Endothelial cell of umbilical vein (primary cell): ENCODE results near the gene URGCP. TPM values are rescaled to one million over a fixed set of nuclear protein-coding genes. Genes with fewer than 3 reads are reported as not detected.
A peak's percentile ranks its signal among the peaks of the same experiment; 100 is the strongest.

Source experiments
- BruUV-seq: library from RNA; stranded (reverse); fragments of 400-500 nt; replicated peaks from 2 replicates; lab custom pipeline; 2021; lab: Mats Ljungman, UMichigan
- CTCF ChIA-PET: fragments of 300-600, 350-600 bp; sonication (Branson Sonifier 250); formaldehyde crosslinking; loops from one replicate; lab custom pipeline; 2021; ENCODE audit warnings: antibody characterized with exemption, inconsistent platforms; lab: Charles Lee
- POLR2A ChIA-PET: fragments of 300-600, 350-600 bp; sonication (Branson Sonifier 250); formaldehyde crosslinking; loops from one replicate; lab custom pipeline; 2021; ENCODE audit warnings: antibody characterized with exemption, inconsistent platforms; lab: Charles Lee
- DNase-seq: peaks from one replicate; pipeline ENCODE4 v3.0.0-alpha.2; 2011; ENCODE audit warnings: low read depth, low spot score
- FAIRE-seq: peaks from 2 replicates; lab custom pipeline; 2011; peaks lifted over from hg19 to GRCh38; lab: Jason Lieb, UNC
- H2AFZ ChIP-seq: 2 replicates; pipeline ENCODE4 v1.6.0; 2012; ENCODE audit warnings: low read depth, low read length, control low read depth, inconsistent platforms
- H3K27ac ChIP-seq: 2 replicates; pipeline ENCODE4 v1.5.1; 2011; ENCODE audit warnings: low read depth, mild to moderate bottlenecking, control low read depth, low read length, moderate library complexity; ENCODE audit not compliant: insufficient read depth
- H3K27me3 ChIP-seq, 2 experiments: 2 replicates each; pipeline versions ENCODE4 v1.6.0 to v1.6.1; 2011; ENCODE audit warnings: low read length in 2 of 2, mixed read lengths in 1 of 2; ENCODE audit not compliant: control insufficient read depth in 2 of 2, insufficient read depth in 2 of 2
- H3K36me3 ChIP-seq, 2 experiments: 2 replicates in 1 of 2; 3 replicates in 1 of 2; pipeline ENCODE4 v1.5.1; 2011; ENCODE audit warnings: low read length in 2 of 2, mild to moderate bottlenecking in 1 of 2, moderate library complexity in 1 of 2; ENCODE audit not compliant: control insufficient read depth in 2 of 2, insufficient read depth in 2 of 2; ENCODE audit errors: extremely low read depth in 1 of 2
- H3K4me1 ChIP-seq: 3 replicates; pipeline ENCODE4 v1.5.1; 2011; ENCODE audit warnings: mild to moderate bottlenecking, low read length; ENCODE audit not compliant: control insufficient read depth, insufficient read depth; ENCODE audit errors: extremely low read depth
- H3K4me2 ChIP-seq: 2 replicates; pipeline ENCODE4 v1.6.1; 2011; ENCODE audit warnings: low read length, control low read depth, mixed read lengths; ENCODE audit not compliant: insufficient read depth
- H3K4me3 ChIP-seq, 3 experiments: fragments of 200-600 bp in 1 of 3; sonication (generic), shearing (Covaris generic) in 1 of 3; replicated peaks in 1 of 3; 2 replicates each; pipeline ENCODE4 v1.5.1; 2011 to 2016; ENCODE audit warnings: control low read depth in 3 of 3, low read length in 3 of 3, mild to moderate bottlenecking in 2 of 3, inconsistent platforms in 1 of 3, low read depth in 1 of 3, moderate library complexity in 1 of 3; ENCODE audit not compliant: insufficient read depth in 1 of 3
- H3K79me2 ChIP-seq: 2 replicates; pipeline ENCODE4 v1.6.0; 2012; ENCODE audit warnings: low read length, inconsistent platforms; ENCODE audit not compliant: control insufficient read depth, insufficient read depth
- H3K9ac ChIP-seq: replicated peaks from 2 replicates; pipeline ENCODE3; 2011; ENCODE audit warnings: low read length, control low read depth; ENCODE audit not compliant: insufficient read depth; ENCODE audit errors: extremely low read depth
- H3K9me1 ChIP-seq: replicated peaks from 3 replicates; pipeline ENCODE4 v1.6.0; 2011; ENCODE audit warnings: mild to moderate bottlenecking, low read length; ENCODE audit not compliant: control insufficient read depth, insufficient read depth; ENCODE audit errors: extremely low read depth
- H3K9me3 ChIP-seq: replicated peaks from 2 replicates; pipeline ENCODE4 v1.5.1; 2012; ENCODE audit warnings: low read length, inconsistent platforms; ENCODE audit not compliant: control insufficient read depth, insufficient read depth
- H4K20me1 ChIP-seq: replicated peaks from 2 replicates; pipeline ENCODE3; 2011; ENCODE audit warnings: mild to moderate bottlenecking, low read length; ENCODE audit not compliant: control insufficient read depth, insufficient read depth; ENCODE audit errors: extremely low read depth
- EZH2 ChIP-seq: IDR thresholded peaks from 2 replicates; pipeline ENCODE4 v1.6.1; 2012; ENCODE audit warnings: borderline replicate concordance, low read depth, mild to moderate bottlenecking, moderate library complexity, low read length, inconsistent platforms; ENCODE audit not compliant: severe bottlenecking
- FOS ChIP-seq: IDR thresholded peaks from 2 replicates; pipeline ENCODE4 v1.6.1; 2011; ENCODE audit warnings: mild to moderate bottlenecking, low read length, moderate library complexity, borderline replicate concordance; ENCODE audit not compliant: insufficient read depth
- GATA2 ChIP-seq: IDR thresholded peaks from 2 replicates; pipeline ENCODE4 v1.7.0; 2011; ENCODE audit warnings: low read depth, mild to moderate bottlenecking, moderate library complexity, mixed read lengths, low read length; ENCODE audit not compliant: insufficient read length, insufficient read depth
- JUN ChIP-seq: IDR thresholded peaks from 2 replicates; pipeline ENCODE4 v1.6.1; 2011; ENCODE audit warnings: borderline replicate concordance, low read depth; ENCODE audit not compliant: insufficient read length, insufficient read depth
- MYC ChIP-seq: IDR thresholded peaks from one replicate; pipeline ENCODE4 v1.6.1; 2011; ENCODE audit warnings: mild to moderate bottlenecking, low read depth, low read length
- POLR2A ChIP-seq: IDR thresholded peaks from 2 replicates; pipeline ENCODE4 v1.6.1; 2012; ENCODE audit warnings: low read depth, mild to moderate bottlenecking, control low read depth, low read length
- POLR2AphosphoS5 ChIP-seq: IDR thresholded peaks from 2 replicates; pipeline ENCODE4 v1.6.1; 2012; ENCODE audit warnings: low read depth, mild to moderate bottlenecking, control low read depth, low read length, moderate library complexity; ENCODE audit not compliant: insufficient read depth
- dilution Hi-C: fragments of 300-500 bp; cut with MboI; formaldehyde crosslinking; loops from one replicate; pipeline ENCODE4 v1.15.0; 2019; ENCODE audit warnings: low sequenced_read_pairs; ENCODE audit not compliant: extremely low pct_ligation_motif_present
- intact Hi-C: fragments of 100-400 bp; cut with micrococcal nuclease; formaldehyde crosslinking; loops from one replicate; pipeline ENCODE4 v1.10.0; 2022
- polyA plus RNA-seq, 4 experiments: library from polyadenylated mRNA; depleted of rRNA in 3 of 4; stranded (reverse) in 3 of 4; unstranded in 1 of 4; fragments of >200 nt; gene quantifications; 2 replicates each; pipeline versions ENCODE4 v1.2.1 to v1.2.3, GENCODE V29; 2011 to 2012; ENCODE audit warnings: missing spikeins in 1 of 4
- total RNA-seq: library from RNA; stranded (reverse); gene quantifications from 2 replicates; pipeline ENCODE4 v1.2.3, GENCODE V29; 2021
- TF ChIP-seq, protein P1 (sequence below), 2 donors: IDR thresholded peaks; 1 replicate in 1 of 2; 2 replicates in 1 of 2; pipeline ENCODE4 v1.5.1; 2011; ENCODE audit warnings: low read length in 2 of 2, mild to moderate bottlenecking in 2 of 2, moderate library complexity in 2 of 2, control low read depth in 1 of 2, inconsistent platforms in 1 of 2, low read depth in 1 of 2; ENCODE audit not compliant: insufficient read depth in 1 of 2; ENCODE audit errors: extremely low read depth in 1 of 2

The URGCP gene
- total and polyA plus RNA-seq, 2 donors (not counting 3 experiments of a cell fraction or from before 2014, with no cell fraction given), result 13.1 to 25.3 TPM

DNA sequence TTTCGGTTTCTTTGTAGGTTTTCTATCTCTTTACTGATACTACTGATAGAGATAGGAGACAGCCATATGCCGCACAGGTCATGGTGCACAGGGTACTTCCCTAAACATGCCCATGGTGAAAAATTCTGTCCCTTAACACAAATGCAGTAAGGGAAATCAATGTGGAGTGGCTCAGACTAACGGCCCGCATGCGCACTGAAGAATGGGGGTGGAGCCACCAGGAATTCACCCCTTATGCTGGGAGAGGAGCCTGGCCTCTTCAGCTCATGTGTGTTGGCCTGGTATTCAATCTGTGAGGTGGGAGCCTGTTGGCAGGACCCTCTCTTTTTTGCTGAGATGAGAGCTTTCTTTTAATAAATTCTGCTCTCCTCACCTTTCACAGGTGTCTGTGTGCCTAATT is 8.4 kb upstream of the URGCP start:
- POLR2A ChIA-PET, result no interaction called here
- FAIRE-seq (no peak), DNase-seq (no peak)
- no peaks in the 10 kb centered on the region for H3K4me1 ChIP-seq
- no peaks in the 10 kb centered on the region for H3K36me3 ChIP-seq
- BruUV-seq, result no TSS peak
- H3K27me3 ChIP-seq, result no peaks in the 10 kb centered on the region
- no peaks in the 10 kb centered on the region for H3K79me2 ChIP-seq
- CTCF ChIA-PET, result interaction anchor here (1.3 kb wide), 1 partner anchor 37 kb away, joined by 3 read pairs; no protein-coding TSS in a partner anchor
- no peaks in the 10 kb centered on the region for H3K9me3 ChIP-seq
- TF ChIP-seq POLR2AphosphoS5 (no peak), JUN (no peak), MYC (no peak), EZH2 (no peak), FOS (no peak)
- H3K27ac ChIP-seq, result no peak overlapping the region
- H3K9ac ChIP-seq, result no peak overlapping the region
- no peak overlapping the region for H3K4me3 ChIP-seq
- intact Hi-C loops, result no loop called here
- dilution Hi-C loops, result no loop called here
- no peaks in the 10 kb centered on the region for H3K9me1 ChIP-seq
- H3K4me2 ChIP-seq, result no peak overlapping the region
- H4K20me1 ChIP-seq, result no peaks in the 10 kb centered on the region
- H2AFZ ChIP-seq, result no peak overlapping the region

DNA sequence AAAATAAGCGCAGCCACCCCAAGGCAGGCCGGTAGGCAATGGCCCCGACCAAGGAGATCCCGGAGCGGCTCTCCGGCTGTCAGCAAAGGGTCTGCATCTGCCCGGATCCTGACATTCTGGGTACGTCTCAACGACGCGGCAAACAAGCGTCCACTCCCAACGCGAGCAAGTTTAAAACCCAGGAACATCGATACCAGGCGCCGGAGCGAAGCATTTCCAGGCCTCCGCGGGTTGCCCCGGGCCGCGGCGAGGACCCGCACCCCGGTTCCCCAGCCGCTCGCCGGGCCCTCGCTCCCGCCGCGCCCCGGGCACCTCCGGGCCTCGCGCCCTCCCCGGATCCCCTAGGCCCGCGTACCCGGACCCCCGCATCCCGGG is 453 bp downstream of the URGCP start:
- dilution Hi-C loops (no loop called here), intact Hi-C loops (loop anchor here (1.0 to 5.0 kb wide), 3 partner anchors 20 to 334 kb away; partner anchors contain the start of genes MRPS24 and UBE2D4)
- no peak for TF ChIP-seq MYC
- no peak for TF ChIP-seq POLR2A
- no peak for TF ChIP-seq POLR2AphosphoS5
- no peak for TF ChIP-seq GATA2
- no peak for TF ChIP-seq JUN
- TF ChIP-seq, protein P1, sequence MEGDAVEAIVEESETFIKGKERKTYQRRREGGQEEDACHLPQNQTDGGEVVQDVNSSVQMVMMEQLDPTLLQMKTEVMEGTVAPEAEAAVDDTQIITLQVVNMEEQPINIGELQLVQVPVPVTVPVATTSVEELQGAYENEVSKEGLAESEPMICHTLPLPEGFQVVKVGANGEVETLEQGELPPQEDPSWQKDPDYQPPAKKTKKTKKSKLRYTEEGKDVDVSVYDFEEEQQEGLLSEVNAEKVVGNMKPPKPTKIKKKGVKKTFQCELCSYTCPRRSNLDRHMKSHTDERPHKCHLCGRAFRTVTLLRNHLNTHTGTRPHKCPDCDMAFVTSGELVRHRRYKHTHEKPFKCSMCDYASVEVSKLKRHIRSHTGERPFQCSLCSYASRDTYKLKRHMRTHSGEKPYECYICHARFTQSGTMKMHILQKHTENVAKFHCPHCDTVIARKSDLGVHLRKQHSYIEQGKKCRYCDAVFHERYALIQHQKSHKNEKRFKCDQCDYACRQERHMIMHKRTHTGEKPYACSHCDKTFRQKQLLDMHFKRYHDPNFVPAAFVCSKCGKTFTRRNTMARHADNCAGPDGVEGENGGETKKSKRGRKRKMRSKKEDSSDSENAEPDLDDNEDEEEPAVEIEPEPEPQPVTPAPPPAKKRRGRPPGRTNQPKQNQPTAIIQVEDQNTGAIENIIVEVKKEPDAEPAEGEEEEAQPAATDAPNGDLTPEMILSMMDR (IDR thresholded peaks at IDR 0.05; ENCODE audit: extremely low read depth in 1 of 2, insufficient read depth in 1 of 2, low read depth in 1 of 2, low read length in 2 of 2), result no peak
- peak overlapping the region; percentile 68 for H3K9ac ChIP-seq
- no TSS peak for BruUV-seq
- peaks cover 38% of the 10 kb centered on the region for H3K79me2 ChIP-seq
- H3K4me2 ChIP-seq, result peak overlapping the region; percentile 90
- POLR2A ChIA-PET, result no interaction called here
- no peaks in the 10 kb centered on the region for H3K9me3 ChIP-seq
- peak overlapping the region; percentile 19 for H3K27ac ChIP-seq
- peak; percentile 43 for FAIRE-seq
- H4K20me1 ChIP-seq, result no peaks in the 10 kb centered on the region
- no peaks in the 10 kb centered on the region for H3K27me3 ChIP-seq
- H2AFZ ChIP-seq, result peak overlapping the region; percentile 51
- H3K4me3 ChIP-seq, result peak overlapping the region; percentile 56 to 69 (median 59)
- CTCF ChIA-PET, result interaction anchor here (1.0 kb wide), 2 partner anchors 12 to 26 kb away, joined by 3 to 7 read pairs; no protein-coding TSS in a partner anchor
- peaks cover 8% of the 10 kb centered on the region for H3K4me1 ChIP-seq
- DNase-seq, result peak; percentile 48
- H3K36me3 ChIP-seq, result no peaks in the 10 kb centered on the region
- H3K9me1 ChIP-seq, result no peaks in the 10 kb centered on the region
